ENCODE measurements around the gene TIMM22. TPM values are rescaled to one million over a fixed set of nuclear protein-coding genes. Genes with fewer than 3 reads are reported as not detected.

The TIMM22 gene
- total RNA-seq, 1 donor from 2014 or later: 12.6 TPM

DNA sequence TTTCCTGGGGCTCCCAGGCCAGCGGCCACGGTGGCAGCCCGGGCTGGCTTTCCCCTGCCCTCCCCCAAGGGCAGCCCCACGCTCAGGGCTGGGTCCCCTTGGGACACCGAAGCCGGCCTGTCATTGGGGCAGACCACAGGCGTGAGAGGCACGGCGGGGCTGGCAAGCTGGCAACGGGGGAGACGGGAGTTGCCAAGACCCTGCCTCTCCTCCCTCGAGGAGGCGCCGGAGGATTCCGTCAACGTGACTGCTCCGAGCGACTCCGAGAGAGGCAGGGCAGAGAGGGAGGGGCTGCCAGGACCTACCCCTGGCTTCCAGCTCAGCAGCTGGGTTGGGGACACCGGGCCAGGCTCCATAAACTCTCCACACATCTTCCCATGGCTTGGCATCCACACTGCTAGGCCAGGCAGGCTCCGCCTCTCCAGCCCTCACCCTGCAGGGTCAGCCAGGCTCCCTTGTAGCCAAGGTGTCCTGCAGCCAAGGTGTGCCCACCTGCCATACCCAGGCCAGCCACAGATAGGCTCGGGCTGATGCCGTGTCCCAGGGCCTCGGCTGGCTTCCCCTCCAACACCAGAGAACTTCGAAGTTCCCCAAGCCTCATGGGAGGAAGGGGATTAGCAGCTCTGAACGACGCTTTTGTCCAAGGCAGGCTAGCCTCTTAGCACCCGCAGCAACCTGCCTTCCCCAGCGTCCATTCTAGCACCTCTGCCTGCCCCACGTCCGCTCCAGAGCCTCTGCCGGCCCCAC, 25.5 kb downstream of the TIMM22 start:
- DNase-seq (ENCODE audit: extremely low spot score, unreplicated experiment): no peak
- H3K27ac Mint-ChIP-seq (ENCODE audit: unreplicated experiment): no peak overlapping the region
- TF ChIP-seq, protein P1, sequence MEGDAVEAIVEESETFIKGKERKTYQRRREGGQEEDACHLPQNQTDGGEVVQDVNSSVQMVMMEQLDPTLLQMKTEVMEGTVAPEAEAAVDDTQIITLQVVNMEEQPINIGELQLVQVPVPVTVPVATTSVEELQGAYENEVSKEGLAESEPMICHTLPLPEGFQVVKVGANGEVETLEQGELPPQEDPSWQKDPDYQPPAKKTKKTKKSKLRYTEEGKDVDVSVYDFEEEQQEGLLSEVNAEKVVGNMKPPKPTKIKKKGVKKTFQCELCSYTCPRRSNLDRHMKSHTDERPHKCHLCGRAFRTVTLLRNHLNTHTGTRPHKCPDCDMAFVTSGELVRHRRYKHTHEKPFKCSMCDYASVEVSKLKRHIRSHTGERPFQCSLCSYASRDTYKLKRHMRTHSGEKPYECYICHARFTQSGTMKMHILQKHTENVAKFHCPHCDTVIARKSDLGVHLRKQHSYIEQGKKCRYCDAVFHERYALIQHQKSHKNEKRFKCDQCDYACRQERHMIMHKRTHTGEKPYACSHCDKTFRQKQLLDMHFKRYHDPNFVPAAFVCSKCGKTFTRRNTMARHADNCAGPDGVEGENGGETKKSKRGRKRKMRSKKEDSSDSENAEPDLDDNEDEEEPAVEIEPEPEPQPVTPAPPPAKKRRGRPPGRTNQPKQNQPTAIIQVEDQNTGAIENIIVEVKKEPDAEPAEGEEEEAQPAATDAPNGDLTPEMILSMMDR (IDR thresholded peaks at IDR 0.05): no peak
- no peaks in the 10 kb centered on the region for H3K27me3 Mint-ChIP-seq (ENCODE audit: unreplicated experiment)
- peaks cover 8% of the 10 kb centered on the region for H3K36me3 Mint-ChIP-seq (ENCODE audit: unreplicated experiment)
- H3K4me1 Mint-ChIP-seq (ENCODE audit: unreplicated experiment): no peaks in the 10 kb centered on the region
- H3K4me3 Mint-ChIP-seq (ENCODE audit: unreplicated experiment): no peak overlapping the region
- no peaks in the 10 kb centered on the region for H3K9me3 Mint-ChIP-seq (ENCODE audit: unreplicated experiment)

DNA sequence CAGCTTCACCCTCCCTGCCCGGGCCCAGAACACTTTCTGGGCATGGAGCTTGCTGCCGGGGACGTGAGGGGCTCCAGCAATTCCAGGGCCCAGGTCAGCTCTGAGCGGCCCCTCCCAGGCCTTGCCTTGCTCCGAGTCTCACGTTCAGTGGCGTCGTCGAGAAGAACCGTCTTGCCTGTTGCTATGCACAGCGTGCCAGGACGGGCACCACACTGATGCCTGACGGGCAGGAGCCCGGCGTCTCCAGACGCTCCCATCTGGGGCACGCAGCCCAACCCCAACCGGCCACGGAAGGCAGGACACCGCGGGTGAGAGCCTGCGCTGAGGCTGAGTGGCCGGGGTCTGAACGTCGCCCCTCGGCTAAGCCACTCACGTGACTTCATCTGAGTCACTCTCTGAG, 27.1 kb downstream of the TIMM22 start:
- Mint-ChIP-seq H3K4me3 (ENCODE audit: unreplicated experiment) (no peak overlapping the region), H3K27ac (ENCODE audit: unreplicated experiment) (no peak overlapping the region), H3K36me3 (ENCODE audit: unreplicated experiment) (peaks cover 8% of the 10 kb centered on the region), H3K9me3 (ENCODE audit: unreplicated experiment) (no peaks in the 10 kb centered on the region), H3K27me3 (ENCODE audit: unreplicated experiment) (no peaks in the 10 kb centered on the region), H3K4me1 (ENCODE audit: unreplicated experiment) (peaks cover 3% of the 10 kb centered on the region)
- TF ChIP-seq, protein P1 (IDR thresholded peaks at IDR 0.05): no peak
- no peak for DNase-seq (ENCODE audit: extremely low spot score, unreplicated experiment)

DNA sequence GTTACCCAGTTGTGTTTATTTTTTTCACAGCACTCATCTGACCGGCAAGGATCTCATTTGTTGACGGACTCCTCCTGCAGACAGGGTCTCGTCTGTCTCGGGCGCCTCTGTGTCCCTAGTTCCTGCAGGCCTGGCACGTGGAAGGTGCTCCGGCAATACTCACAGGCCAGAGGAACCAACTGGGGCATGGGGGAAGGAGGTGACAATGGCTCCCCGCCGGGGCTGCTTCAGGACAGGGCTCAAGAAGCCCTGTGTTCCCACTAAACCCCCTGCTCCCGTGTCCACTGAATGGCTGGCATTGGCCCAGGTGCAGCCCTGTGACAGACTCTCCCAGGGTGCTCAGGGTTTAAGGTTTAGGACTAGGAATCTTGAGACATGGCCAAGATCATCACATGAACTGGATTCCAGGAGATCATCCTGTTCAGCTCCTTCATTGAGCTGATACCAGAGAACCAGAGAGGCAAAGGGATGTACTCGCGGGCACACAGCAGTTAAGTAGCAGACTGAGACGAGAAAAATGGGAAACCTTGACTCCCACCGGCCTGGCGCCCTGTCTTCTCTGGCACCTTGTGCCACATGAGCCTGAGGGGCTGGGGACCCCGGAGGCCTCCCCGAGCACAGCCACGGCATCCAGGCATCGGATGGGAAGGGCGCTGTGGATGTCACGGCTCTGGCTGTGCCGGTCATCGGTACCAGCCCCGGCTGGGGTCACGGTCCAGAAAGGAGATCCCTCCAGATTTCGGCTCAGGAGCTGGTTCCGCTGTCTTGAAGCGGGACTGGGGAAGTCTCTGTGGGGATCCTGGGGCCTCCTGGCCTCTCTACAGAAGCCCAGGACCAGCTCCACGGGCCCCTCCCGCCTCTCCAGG, 29.0 kb downstream of the TIMM22 start:
- H3K9me3 Mint-ChIP-seq (ENCODE audit: unreplicated experiment): no peaks in the 10 kb centered on the region
- H3K4me3 Mint-ChIP-seq (ENCODE audit: unreplicated experiment): no peak overlapping the region
- H3K27ac Mint-ChIP-seq (ENCODE audit: unreplicated experiment): peak overlapping the region; percentile 11
- H3K4me1 Mint-ChIP-seq (ENCODE audit: unreplicated experiment): peaks cover 18% of the 10 kb centered on the region
- no peak for DNase-seq (ENCODE audit: extremely low spot score, unreplicated experiment)
- TF ChIP-seq, protein P1 (IDR thresholded peaks at IDR 0.05): no peak
- peaks cover 3% of the 10 kb centered on the region for H3K36me3 Mint-ChIP-seq (ENCODE audit: unreplicated experiment)
- no peaks in the 10 kb centered on the region for H3K27me3 Mint-ChIP-seq (ENCODE audit: unreplicated experiment)

DNA sequence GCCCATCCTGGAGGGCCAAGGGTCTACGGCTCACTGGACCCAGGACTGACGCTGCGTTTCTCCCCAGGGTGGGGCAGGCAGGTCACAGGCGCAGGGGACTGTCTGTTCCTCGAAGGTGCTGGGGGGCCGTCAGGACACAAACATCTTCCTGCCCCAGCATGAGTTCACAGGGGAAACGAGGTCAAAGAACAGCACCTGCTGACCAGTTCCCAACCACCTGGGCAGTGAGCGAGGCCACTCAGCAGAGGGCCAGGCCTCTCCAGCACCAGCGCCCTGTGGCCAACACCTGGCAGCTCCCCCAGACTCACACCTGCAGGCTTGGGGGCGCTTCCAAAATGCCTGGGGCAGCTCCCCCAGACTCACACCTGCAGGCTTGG, 29.7 kb downstream of the TIMM22 start:
- no peak overlapping the region for H3K4me3 Mint-ChIP-seq (ENCODE audit: unreplicated experiment)
- peaks cover 18% of the 10 kb centered on the region for H3K4me1 Mint-ChIP-seq (ENCODE audit: unreplicated experiment)
- TF ChIP-seq, protein P1 (IDR thresholded peaks at IDR 0.05): no peak
- no peaks in the 10 kb centered on the region for H3K9me3 Mint-ChIP-seq (ENCODE audit: unreplicated experiment)
- H3K36me3 Mint-ChIP-seq (ENCODE audit: unreplicated experiment): peaks cover 3% of the 10 kb centered on the region
- DNase-seq (ENCODE audit: extremely low spot score, unreplicated experiment): no peak
- no peaks in the 10 kb centered on the region for H3K27me3 Mint-ChIP-seq (ENCODE audit: unreplicated experiment)
- no peak overlapping the region for H3K27ac Mint-ChIP-seq (ENCODE audit: unreplicated experiment)

DNA sequence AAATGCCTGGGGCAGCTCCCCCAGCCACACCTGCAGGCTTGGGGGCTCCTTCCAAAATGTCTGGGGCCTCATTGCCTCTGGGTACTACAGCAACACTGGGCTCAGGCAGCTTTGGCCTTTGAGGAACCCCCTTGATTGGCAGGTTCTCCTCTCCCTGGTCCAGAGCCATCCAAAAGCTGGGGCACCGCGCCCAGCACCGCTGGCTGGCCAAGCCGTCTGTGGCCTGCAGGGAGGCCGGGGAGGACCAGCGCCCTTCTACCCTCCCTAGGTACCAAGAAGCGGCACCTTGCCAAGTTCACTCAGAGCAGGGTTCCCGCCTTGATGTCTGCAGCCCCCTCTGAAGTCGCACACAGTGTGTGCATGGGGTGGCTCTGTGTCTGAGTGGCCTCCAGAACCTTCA, 30.1 kb downstream of the TIMM22 start:
- DNase-seq (ENCODE audit: extremely low spot score, unreplicated experiment): no peak
- TF ChIP-seq, protein P1 (IDR thresholded peaks at IDR 0.05): no peak
- Mint-ChIP-seq H3K36me3 (ENCODE audit: unreplicated experiment) (peaks cover 3% of the 10 kb centered on the region), H3K9me3 (ENCODE audit: unreplicated experiment) (no peaks in the 10 kb centered on the region), H3K27me3 (ENCODE audit: unreplicated experiment) (no peaks in the 10 kb centered on the region), H3K27ac (ENCODE audit: unreplicated experiment) (no peak overlapping the region), H3K4me1 (ENCODE audit: unreplicated experiment) (peaks cover 18% of the 10 kb centered on the region), H3K4me3 (ENCODE audit: unreplicated experiment) (no peak overlapping the region)
